H1 (cell line): ENCODE data around the gene RICTOR. TPM values are rescaled to one million over a fixed set of nuclear protein-coding genes. Genes with fewer than 3 reads are reported as not detected.

ENCODE experiments used
- ASH2L ChIP-seq: fragments of 200-600, 300-600 bp; sonication (generic); IDR thresholded peaks from one replicate; pipeline ENCODE4 v1.7.1; 2017; ENCODE audit warnings: low read length
- CREB1 ChIP-seq: IDR thresholded peaks from 2 replicates; pipeline ENCODE4 v1.6.1; 2012; ENCODE audit warnings: inconsistent platforms
- CTBP2 ChIP-seq: IDR thresholded peaks from 2 replicates; pipeline ENCODE4 v1.7.0; 2011; ENCODE audit warnings: borderline replicate concordance, mild to moderate bottlenecking, moderate library complexity, mixed read lengths, low read length; ENCODE audit not compliant: insufficient read depth, insufficient read length
- KDM5A ChIP-seq: fragments of 200-600 bp; IDR thresholded peaks from 2 replicates; pipeline ENCODE4 v1.7.1; 2012; ENCODE audit warnings: mild to moderate bottlenecking, low read length, inconsistent platforms, mixed read lengths
- MAFK ChIP-seq: IDR thresholded peaks from 2 replicates; pipeline ENCODE4 v1.6.1; 2012; ENCODE audit warnings: low read depth, mild to moderate bottlenecking, improper control_type of control experiment, low read length
- POLR2A ChIP-seq, 2 experiments: IDR thresholded peaks; 1 replicate in 1 of 2; 2 replicates in 1 of 2; pipeline ENCODE4 v1.6.1; 2011; ENCODE audit warnings: low read depth in 2 of 2, low read length in 2 of 2, mild to moderate bottlenecking in 2 of 2; ENCODE audit errors: control extremely low read depth in 1 of 2
- SP2 ChIP-seq: IDR thresholded peaks from 2 replicates; pipeline ENCODE4 v1.6.1; 2012; ENCODE audit warnings: mild to moderate bottlenecking, low read length, inconsistent platforms
- TAF1 ChIP-seq: IDR thresholded peaks from 2 replicates; pipeline ENCODE4 v1.6.1; 2011; ENCODE audit warnings: mild to moderate bottlenecking, low read depth, low read length
- polyA plus RNA-seq, 7 experiments: library from polyadenylated mRNA; depleted of rRNA in 3 of 7; stranded (reverse) in 5 of 7; unstranded in 2 of 7; fragments of >200 nt in 5 of 7; fragments of 200-250 nt in 2 of 7; gene quantifications; 1 replicate in 5 of 7; 2 replicates in 1 of 7; 4 replicates in 1 of 7; pipeline versions ENCODE4 v1.2.1 to v1.2.3, GENCODE V29; 2011 to 2013; ENCODE audit warnings: missing spikeins in 2 of 7, mixed read lengths in 2 of 7
- total RNA-seq: library from RNA; stranded (reverse); fragmentation: NEBNext Ultra II Directional; extraction: Animal tissue kit (Norgen Biotek cat#: 25700); gene quantifications from 2 replicates; pipeline ENCODE4 v1.2.1, GENCODE V29; 2021
- TF ChIP-seq, protein P1 (sequence below): fragments of 300-600 bp; sonication (generic); IDR thresholded peaks from 2 replicates; pipeline ENCODE4 v1.7.1; 2012; ENCODE audit warnings: low read length, moderate library complexity, mild to moderate bottlenecking, inconsistent platforms; ENCODE audit not compliant: insufficient replicate concordance
- TF ChIP-seq, protein P2 (sequence below): IDR thresholded peaks from 2 replicates; pipeline ENCODE4 v1.6.1; 2012; ENCODE audit warnings: inconsistent platforms

The RICTOR gene
- total and polyA plus RNA-seq, 2 of the 8 experiments (the other 6 are each of a cell fraction or from before 2014, with no cell fraction given) = 4.3 to 26.6 TPM

DNA sequence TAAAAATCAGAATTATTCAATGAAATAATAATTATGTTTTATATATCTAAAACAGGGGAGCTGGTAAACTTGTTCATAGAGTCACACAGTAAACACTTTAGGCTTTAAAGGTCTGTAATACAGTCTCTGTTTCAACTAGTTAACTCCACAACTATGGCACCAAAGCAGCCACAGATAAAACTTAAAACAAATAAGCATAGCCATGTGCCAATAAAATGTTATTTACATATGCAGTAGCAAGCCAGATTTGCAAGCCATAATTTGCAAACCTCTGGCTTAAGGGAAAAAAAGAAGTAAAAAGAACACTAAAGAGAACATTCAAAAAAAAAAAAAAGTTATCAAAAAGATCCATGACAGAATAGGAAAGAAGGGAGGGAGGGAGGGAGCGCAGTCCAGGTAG lies 24.9 kb downstream of the RICTOR start (continued):
- TF ChIP-seq, protein P1, sequence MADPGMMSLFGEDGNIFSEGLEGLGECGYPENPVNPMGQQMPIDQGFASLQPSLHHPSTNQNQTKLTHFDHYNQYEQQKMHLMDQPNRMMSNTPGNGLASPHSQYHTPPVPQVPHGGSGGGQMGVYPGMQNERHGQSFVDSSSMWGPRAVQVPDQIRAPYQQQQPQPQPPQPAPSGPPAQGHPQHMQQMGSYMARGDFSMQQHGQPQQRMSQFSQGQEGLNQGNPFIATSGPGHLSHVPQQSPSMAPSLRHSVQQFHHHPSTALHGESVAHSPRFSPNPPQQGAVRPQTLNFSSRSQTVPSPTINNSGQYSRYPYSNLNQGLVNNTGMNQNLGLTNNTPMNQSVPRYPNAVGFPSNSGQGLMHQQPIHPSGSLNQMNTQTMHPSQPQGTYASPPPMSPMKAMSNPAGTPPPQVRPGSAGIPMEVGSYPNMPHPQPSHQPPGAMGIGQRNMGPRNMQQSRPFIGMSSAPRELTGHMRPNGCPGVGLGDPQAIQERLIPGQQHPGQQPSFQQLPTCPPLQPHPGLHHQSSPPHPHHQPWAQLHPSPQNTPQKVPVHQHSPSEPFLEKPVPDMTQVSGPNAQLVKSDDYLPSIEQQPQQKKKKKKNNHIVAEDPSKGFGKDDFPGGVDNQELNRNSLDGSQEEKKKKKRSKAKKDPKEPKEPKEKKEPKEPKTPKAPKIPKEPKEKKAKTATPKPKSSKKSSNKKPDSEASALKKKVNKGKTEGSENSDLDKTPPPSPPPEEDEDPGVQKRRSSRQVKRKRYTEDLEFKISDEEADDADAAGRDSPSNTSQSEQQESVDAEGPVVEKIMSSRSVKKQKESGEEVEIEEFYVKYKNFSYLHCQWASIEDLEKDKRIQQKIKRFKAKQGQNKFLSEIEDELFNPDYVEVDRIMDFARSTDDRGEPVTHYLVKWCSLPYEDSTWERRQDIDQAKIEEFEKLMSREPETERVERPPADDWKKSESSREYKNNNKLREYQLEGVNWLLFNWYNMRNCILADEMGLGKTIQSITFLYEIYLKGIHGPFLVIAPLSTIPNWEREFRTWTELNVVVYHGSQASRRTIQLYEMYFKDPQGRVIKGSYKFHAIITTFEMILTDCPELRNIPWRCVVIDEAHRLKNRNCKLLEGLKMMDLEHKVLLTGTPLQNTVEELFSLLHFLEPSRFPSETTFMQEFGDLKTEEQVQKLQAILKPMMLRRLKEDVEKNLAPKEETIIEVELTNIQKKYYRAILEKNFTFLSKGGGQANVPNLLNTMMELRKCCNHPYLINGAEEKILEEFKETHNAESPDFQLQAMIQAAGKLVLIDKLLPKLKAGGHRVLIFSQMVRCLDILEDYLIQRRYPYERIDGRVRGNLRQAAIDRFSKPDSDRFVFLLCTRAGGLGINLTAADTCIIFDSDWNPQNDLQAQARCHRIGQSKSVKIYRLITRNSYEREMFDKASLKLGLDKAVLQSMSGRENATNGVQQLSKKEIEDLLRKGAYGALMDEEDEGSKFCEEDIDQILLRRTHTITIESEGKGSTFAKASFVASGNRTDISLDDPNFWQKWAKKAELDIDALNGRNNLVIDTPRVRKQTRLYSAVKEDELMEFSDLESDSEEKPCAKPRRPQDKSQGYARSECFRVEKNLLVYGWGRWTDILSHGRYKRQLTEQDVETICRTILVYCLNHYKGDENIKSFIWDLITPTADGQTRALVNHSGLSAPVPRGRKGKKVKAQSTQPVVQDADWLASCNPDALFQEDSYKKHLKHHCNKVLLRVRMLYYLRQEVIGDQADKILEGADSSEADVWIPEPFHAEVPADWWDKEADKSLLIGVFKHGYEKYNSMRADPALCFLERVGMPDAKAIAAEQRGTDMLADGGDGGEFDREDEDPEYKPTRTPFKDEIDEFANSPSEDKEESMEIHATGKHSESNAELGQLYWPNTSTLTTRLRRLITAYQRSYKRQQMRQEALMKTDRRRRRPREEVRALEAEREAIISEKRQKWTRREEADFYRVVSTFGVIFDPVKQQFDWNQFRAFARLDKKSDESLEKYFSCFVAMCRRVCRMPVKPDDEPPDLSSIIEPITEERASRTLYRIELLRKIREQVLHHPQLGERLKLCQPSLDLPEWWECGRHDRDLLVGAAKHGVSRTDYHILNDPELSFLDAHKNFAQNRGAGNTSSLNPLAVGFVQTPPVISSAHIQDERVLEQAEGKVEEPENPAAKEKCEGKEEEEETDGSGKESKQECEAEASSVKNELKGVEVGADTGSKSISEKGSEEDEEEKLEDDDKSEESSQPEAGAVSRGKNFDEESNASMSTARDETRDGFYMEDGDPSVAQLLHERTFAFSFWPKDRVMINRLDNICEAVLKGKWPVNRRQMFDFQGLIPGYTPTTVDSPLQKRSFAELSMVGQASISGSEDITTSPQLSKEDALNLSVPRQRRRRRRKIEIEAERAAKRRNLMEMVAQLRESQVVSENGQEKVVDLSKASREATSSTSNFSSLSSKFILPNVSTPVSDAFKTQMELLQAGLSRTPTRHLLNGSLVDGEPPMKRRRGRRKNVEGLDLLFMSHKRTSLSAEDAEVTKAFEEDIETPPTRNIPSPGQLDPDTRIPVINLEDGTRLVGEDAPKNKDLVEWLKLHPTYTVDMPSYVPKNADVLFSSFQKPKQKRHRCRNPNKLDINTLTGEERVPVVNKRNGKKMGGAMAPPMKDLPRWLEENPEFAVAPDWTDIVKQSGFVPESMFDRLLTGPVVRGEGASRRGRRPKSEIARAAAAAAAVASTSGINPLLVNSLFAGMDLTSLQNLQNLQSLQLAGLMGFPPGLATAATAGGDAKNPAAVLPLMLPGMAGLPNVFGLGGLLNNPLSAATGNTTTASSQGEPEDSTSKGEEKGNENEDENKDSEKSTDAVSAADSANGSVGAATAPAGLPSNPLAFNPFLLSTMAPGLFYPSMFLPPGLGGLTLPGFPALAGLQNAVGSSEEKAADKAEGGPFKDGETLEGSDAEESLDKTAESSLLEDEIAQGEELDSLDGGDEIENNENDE = no peak
- no peak for TF ChIP-seq POLR2A (IDR thresholded peaks at IDR 0.05; ENCODE audit: control extremely low read depth in 1 of 2, low read depth in 2 of 2, low read length in 2 of 2)
- TF ChIP-seq MAFK = no peak
- TF ChIP-seq TAF1 = no peak
- TF ChIP-seq ASH2L = no peak
- TF ChIP-seq SP2 = no peak
- TF ChIP-seq KDM5A = no peak
- TF ChIP-seq, protein P2, sequence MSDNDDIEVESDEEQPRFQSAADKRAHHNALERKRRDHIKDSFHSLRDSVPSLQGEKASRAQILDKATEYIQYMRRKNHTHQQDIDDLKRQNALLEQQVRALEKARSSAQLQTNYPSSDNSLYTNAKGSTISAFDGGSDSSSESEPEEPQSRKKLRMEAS = no peak
- no peak for TF ChIP-seq CREB1
- no peak for TF ChIP-seq CTBP2
